Measurements from ENCODE around the gene PLA1A.
"Not testable (repeated sequence)": the region's sequence is repeated elsewhere in the genome, so short reads cannot be mapped to it uniquely, and the experiment has no call there.

PLA1A gene

GRCh38 chr3:119597548-119598288, at the start of gene PLA1A:
Gene PLA1A (plus strand): TSS chr3:119597885. CDS start chr3:119597914, 29 bp downstream.
- no peak for DNase-seq

GRCh38 chr3:119548341-119548740, 49.3 kb upstream of the PLA1A start:
- DNase-seq = no peak

DNA sequence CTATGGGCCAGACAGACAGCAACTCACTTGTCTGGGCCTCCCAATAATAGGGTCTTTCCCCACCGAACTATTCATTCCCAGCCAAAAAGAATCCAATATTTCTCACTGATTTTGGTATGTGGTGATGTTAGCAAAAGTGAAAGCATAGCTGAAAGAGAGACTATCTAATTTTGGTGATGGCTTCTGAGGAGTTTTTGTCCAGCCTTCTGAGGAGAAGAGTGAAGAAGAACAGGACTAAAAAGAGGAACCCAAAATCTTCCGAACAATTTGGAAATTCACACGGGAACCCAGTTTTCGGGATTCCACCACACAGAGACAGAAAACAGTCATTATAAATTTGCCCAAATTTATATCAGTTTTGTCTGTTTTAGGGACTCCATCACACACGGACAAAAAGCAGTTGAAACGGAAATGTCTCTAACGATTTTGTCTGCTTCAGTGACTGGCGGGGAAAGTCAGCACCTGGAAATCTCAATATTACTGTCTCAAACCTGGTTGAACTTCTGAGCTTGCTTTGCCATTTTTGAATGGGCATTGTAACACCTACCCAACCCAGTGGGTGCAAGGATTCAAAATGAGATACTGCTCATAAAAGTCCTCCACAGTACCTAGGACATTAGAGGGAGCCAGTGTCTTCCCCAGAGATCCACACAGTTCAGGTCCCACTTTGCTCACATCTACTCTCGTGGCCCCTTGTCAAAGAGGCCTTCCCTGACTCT, 47.3 kb upstream of the PLA1A start:
- DNase-seq = no peak

DNA sequence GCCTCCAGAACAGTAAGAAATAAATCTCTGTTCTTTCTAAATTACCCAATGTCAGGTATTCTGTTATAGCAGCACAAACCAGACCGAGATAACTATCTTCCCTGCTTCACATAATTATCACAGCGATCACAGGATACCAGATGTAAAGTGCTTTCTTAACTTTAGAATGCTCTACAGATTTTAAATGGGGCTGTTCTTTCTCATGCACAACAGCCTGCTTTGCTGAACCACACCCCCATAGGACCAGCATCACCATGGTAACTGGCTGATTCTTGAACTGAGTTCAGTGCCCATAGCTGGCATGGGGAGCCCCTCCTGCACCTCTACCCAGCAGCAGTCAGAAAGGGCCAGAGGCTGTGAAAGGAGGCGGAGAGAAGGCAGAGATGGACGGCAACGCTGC, 46.1 kb upstream of the PLA1A start:
- DNase-seq = no peak

- not testable (repeated sequence) for DNase-seq
These were observed 44.8 kb upstream of the PLA1A start for GRCh38 chr3:119552928-119553327.

GRCh38 chr3:119553823-119554415, 43.8 kb upstream of the PLA1A start:
- DNase-seq = no peak

- peak in 1 of 2 donors; percentile 42 for DNase-seq
These were observed 42.4 kb upstream of the PLA1A start for GRCh38 chr3:119555309-119555735.

DNA sequence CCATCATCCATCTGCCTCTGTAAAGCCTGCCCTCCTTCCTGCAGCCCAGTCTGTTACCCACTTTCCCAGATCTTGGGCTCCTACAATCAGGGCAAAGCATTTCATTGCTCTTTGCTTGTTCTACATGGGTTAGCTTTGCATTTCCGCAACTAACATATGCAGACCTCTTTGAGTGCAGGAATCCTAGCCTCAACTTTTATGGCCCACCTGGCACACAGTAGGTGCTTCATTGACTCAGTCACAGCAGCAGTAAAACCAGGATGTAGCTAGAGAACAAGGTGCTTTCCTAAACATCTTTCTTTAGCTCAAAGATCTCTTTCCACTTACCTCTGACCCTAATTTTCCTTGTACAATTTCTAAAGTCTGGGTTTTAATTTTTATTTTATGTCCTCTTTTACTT, 41.8 kb upstream of the PLA1A start:
- no peak for DNase-seq

GRCh38 chr3:119557192-119557876, 40.4 kb upstream of the PLA1A start:
- no peak for DNase-seq

- no peak for DNase-seq
These were observed 39.8 kb upstream of the PLA1A start for GRCh38 chr3:119557877-119558269.

GRCh38 chr3:119558626-119559317, 38.9 kb upstream of the PLA1A start:
- no peak for DNase-seq

- DNase-seq = peak; percentile 30 to 90
These were observed 38.2 kb upstream of the PLA1A start, which contains the start of gene CD80 for GRCh38 chr3:119559441-119559963. Gene CD80 (minus strand): TSS chr3:119559614. CDS start chr3:119557728, 1,886 bp downstream.

GRCh38 chr3:119560160-119560559, 37.5 kb upstream of the PLA1A start:
- DNase-seq = no peak

DNA sequence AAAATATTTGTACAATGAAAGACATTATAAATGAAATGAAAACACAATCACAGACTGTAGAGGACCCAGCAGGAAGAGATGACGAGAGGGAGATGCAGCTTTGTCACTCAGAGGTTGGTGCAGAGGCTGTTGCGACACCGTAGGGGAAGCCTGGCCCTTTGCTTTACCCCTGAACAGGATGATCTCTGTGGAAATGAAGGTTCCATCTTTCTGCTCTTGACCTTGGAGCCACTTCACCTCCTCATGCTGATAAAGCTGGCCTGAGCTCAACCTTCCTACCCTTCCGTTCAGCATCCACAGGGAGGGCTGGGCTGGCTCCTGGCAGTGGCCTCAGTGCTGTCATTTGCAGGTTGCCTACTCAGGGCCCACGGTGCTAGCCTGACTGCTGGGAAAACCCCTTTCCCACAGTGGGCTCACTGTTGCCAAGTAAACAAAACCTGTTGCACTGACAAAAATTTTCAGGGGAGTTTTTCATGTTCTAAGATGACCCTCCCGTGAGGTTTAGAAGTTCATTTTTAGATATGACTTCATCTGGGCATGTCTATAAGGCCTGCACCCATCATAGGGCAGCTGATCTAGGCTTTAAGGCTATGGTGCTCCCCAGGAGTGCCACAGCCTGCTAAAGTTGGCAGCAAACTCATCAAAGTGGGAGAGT, 35.3 kb upstream of the PLA1A start:
- peak; percentile 16 to 70 for DNase-seq

GRCh38 chr3:119563334-119563733, 34.4 kb upstream of the PLA1A start:
- not testable (repeated sequence) for DNase-seq

GRCh38 chr3:119569156-119569555, 28.5 kb upstream of the PLA1A start:
- no peak for DNase-seq

- DNase-seq = peak in 1 of 2 donors; percentile 81
These were observed 27.5 kb upstream of the PLA1A start for GRCh38 chr3:119570229-119570628.

DNA sequence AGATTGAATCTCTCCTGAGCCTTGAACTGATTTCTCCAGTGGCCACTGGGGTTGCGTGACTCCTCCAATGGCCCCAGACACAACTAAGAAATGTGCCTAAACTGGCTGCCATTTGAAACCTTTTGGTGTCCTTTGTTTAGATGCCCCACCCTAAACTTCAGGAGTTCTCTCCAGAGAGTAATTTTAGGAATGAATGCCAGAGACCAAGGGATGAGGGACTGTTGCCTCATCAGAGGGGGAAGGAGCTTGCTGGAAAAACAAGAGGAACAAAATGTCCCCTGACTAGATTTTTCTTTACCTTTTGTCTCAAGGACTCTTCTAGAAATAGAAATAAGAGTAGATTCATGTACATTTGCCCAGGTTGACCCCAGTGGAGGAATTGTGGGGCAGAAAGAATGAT, 26.5 kb upstream of the PLA1A start:
- no peak for DNase-seq

DNA sequence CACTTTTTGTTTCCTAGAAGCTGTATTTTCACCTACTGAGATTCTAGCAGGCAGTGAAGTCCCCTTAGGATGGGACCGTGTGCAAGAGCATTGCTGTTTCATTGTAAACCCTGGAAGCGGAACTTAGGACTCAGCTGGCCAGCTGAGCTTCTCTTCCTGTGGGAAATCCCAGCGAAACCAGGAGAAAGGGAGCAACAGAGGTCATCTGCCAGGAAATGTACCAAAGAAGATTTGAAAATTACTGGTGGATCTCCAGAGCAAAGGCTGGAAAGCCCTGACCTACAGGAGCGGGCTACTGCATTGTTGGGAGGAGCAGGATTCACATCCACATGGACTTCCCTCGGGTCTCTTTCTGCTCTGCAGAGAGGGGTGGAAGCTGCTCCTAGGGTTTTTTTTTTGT, 26.0 kb upstream of the PLA1A start:
- no peak for DNase-seq

DNA sequence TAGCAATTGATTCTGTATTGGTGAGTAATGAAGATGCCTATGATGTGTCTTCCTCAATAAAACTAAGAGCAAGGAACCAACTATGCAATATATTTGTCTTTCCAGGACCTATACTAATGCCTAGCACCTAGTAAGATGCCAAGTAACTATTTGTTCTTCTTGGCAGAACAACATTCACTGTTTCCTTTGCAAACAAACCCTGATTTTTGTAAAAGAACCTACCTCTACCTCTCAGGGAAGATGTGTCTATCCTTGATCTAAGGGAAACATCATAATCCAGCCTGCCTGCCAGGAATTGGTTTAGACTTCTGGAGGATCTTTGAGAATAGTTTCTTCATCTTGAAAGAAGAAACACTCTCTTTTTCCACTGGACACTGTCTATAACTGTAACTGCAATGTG, 22.2 kb upstream of the PLA1A start:
- DNase-seq = no peak

DNA sequence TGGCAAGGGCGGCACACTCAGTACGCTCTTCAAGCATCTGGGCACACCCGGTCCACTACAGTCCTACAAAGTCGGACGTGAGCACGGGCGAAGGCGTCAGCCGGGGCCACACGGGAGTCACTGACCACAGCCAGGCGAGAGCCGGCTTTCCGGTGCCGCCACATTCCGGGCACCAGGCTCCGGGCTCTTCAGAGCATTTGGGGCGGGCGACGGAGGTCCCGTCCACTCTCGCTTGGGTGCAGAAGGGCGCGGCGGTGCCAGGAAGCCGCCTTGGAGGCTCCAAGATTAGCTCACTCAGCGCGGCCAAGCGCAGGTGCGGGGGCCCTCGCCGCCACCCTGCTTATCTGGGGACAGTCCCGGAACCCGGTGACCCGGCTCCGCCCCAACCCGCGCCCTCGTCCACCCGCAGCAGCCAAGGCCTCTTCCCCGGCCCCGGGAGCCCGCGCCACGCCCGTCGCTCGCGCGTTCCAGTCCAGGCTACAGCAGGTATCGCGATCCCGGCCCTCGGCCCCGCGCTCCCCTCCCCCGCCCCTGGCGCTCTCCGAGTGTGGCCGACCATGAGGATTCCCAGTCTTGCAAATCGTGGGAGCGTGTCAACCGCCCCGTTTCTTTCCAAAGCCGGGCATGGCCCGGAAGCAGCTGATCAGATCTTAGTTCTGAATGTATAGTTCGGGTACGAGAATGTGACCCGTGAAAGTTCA, 18.2 kb upstream of the PLA1A start, which contains the start of gene ADPRH:
ADPRH (plus strand) TSS at position 127 of the 701 bp plus-strand sequence. CDS start 2,678 bp downstream, outside the sequence.
- peak in 1 of 2 donors; percentile 65 for DNase-seq

All from bone marrow (tissue), 2 donors.